C4-2B (cell line): ENCODE measurements around the gene EPB41L4B.

Source experiments
- CTCF ChIP-seq: fragments of 450-650 bp; conservative IDR thresholded peaks from 2 replicates; pipeline ENCODE4 v1.5.1; 2017; ENCODE audit warnings: mild to moderate bottlenecking
- ZFX ChIP-seq: fragments of 450-650 bp; IDR thresholded peaks from 2 replicates; pipeline ENCODE4 v1.6.1; 2017

GRCh38 chr9:109182550-109182939, 138.3 kb downstream of the EPB41L4B start:
- TF ChIP-seq CTCF (no peak), ZFX (no peak)
